ENCODE data around the gene MRPL2.
A peak's percentile ranks its signal among the peaks of the same experiment; 100 is the strongest.

MRPL2 gene

GRCh38 chr6:43053545-43054205 lies 5.6 kb downstream of the MRPL2 start, which contains the start of gene CUL7 (continued):
- TF ChIP-seq ZNF133 (tag by site-specific recombination; IDR thresholded peaks at IDR 0.05) (no peak), ZNF350 (tag by site-specific recombination; IDR thresholded peaks at IDR 0.05) (no peak), ZNF513 (tag by site-specific recombination; IDR thresholded peaks at IDR 0.05) (no peak), KLF10 (tag by site-specific recombination; IDR thresholded peaks at IDR 0.05) (peak; percentile 68; the same call in 1 of the 2 replicates), PBX3 (CRISPR knock-in tag; IDR thresholded peaks at IDR 0.05) (peak; percentile 81; the same call in 1 of the 2 replicates), AEBP2 (tag by site-specific recombination; IDR thresholded peaks at IDR 0.05; ENCODE audit: borderline replicate concordance) (no peak), ZNF335 (tag by site-specific recombination; conservative IDR thresholded peaks at IDR 0.05) (peak; percentile 87), ZFP41 (tag by site-specific recombination; IDR thresholded peaks at IDR 0.05; ENCODE audit: borderline replicate concordance) (no peak), ZNF202 (tag by site-specific recombination; IDR thresholded peaks at IDR 0.05; ENCODE audit: borderline replicate concordance) (no peak), SP3 (tag by site-specific recombination; IDR thresholded peaks at IDR 0.05) (peak; percentile 92), ZNF791 (tag by site-specific recombination; IDR thresholded peaks at IDR 0.05) (no peak), ZXDB (tag by site-specific recombination; IDR thresholded peaks at IDR 0.05) (peak; percentile 73), REPIN1 (tag by site-specific recombination; IDR thresholded peaks at IDR 0.05; ENCODE audit: low read depth) (no peak), ZNF621 (tag by site-specific recombination; IDR thresholded peaks at IDR 0.05) (no peak), ZNF362 (tag by site-specific recombination; IDR thresholded peaks at IDR 0.05) (no peak), ZNF146 (tag by site-specific recombination; IDR thresholded peaks at IDR 0.05) (no peak), ZNF18 (tag by site-specific recombination; IDR thresholded peaks at IDR 0.05) (peak; percentile 27; the same call in 1 of the 2 replicates), KLF9 (tag by site-specific recombination; IDR thresholded peaks at IDR 0.05; ENCODE audit: low read depth) (peak; percentile 98)
- TF ChIP-seq, protein P1, sequence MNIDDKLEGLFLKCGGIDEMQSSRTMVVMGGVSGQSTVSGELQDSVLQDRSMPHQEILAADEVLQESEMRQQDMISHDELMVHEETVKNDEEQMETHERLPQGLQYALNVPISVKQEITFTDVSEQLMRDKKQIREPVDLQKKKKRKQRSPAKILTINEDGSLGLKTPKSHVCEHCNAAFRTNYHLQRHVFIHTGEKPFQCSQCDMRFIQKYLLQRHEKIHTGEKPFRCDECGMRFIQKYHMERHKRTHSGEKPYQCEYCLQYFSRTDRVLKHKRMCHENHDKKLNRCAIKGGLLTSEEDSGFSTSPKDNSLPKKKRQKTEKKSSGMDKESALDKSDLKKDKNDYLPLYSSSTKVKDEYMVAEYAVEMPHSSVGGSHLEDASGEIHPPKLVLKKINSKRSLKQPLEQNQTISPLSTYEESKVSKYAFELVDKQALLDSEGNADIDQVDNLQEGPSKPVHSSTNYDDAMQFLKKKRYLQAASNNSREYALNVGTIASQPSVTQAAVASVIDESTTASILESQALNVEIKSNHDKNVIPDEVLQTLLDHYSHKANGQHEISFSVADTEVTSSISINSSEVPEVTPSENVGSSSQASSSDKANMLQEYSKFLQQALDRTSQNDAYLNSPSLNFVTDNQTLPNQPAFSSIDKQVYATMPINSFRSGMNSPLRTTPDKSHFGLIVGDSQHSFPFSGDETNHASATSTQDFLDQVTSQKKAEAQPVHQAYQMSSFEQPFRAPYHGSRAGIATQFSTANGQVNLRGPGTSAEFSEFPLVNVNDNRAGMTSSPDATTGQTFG (tag by site-specific recombination; IDR thresholded peaks at IDR 0.05; ENCODE audit: borderline replicate concordance) = no peak
- TF ChIP-seq, protein P2, sequence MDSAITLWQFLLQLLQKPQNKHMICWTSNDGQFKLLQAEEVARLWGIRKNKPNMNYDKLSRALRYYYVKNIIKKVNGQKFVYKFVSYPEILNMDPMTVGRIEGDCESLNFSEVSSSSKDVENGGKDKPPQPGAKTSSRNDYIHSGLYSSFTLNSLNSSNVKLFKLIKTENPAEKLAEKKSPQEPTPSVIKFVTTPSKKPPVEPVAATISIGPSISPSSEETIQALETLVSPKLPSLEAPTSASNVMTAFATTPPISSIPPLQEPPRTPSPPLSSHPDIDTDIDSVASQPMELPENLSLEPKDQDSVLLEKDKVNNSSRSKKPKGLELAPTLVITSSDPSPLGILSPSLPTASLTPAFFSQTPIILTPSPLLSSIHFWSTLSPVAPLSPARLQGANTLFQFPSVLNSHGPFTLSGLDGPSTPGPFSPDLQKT (IDR thresholded peaks at IDR 0.05; ENCODE audit: borderline replicate concordance, low read depth, low read length) = peak; percentile 71; the same call in 1 of the 2 replicates
- TF ChIP-seq, protein P3, sequence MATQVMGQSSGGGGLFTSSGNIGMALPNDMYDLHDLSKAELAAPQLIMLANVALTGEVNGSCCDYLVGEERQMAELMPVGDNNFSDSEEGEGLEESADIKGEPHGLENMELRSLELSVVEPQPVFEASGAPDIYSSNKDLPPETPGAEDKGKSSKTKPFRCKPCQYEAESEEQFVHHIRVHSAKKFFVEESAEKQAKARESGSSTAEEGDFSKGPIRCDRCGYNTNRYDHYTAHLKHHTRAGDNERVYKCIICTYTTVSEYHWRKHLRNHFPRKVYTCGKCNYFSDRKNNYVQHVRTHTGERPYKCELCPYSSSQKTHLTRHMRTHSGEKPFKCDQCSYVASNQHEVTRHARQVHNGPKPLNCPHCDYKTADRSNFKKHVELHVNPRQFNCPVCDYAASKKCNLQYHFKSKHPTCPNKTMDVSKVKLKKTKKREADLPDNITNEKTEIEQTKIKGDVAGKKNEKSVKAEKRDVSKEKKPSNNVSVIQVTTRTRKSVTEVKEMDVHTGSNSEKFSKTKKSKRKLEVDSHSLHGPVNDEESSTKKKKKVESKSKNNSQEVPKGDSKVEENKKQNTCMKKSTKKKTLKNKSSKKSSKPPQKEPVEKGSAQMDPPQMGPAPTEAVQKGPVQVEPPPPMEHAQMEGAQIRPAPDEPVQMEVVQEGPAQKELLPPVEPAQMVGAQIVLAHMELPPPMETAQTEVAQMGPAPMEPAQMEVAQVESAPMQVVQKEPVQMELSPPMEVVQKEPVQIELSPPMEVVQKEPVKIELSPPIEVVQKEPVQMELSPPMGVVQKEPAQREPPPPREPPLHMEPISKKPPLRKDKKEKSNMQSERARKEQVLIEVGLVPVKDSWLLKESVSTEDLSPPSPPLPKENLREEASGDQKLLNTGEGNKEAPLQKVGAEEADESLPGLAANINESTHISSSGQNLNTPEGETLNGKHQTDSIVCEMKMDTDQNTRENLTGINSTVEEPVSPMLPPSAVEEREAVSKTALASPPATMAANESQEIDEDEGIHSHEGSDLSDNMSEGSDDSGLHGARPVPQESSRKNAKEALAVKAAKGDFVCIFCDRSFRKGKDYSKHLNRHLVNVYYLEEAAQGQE (tag by site-specific recombination; IDR thresholded peaks at IDR 0.05) = 0 out of 2 replicates have a peak, but pooled peaks have one; percentile 9
- TF ChIP-seq, protein P4, sequence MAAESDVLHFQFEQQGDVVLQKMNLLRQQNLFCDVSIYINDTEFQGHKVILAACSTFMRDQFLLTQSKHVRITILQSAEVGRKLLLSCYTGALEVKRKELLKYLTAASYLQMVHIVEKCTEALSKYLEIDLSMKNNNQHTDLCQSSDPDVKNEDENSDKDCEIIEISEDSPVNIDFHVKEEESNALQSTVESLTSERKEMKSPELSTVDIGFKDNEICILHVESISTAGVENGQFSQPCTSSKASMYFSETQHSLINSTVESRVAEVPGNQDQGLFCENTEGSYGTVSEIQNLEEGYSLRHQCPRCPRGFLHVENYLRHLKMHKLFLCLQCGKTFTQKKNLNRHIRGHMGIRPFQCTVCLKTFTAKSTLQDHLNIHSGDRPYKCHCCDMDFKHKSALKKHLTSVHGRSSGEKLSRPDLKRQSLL (tag by site-specific recombination; IDR thresholded peaks at IDR 0.05) = no peak

Measured in HEK293 (cell line).